Measurements from ENCODE around the gene EXOC3L4.

GRCh38 chr14:103130017-103130764 is 35.7 kb downstream of the EXOC3L4 start:
- no peak for TF ChIP-seq CTCF (optimal IDR thresholded peaks at IDR 0.05 in 1 of 3, IDR thresholded peaks at IDR 0.05 in 1 of 3, conservative IDR thresholded peaks at IDR 0.05 in 1 of 3; ENCODE audit: extremely low read depth in 1 of 3, insufficient read depth in 2 of 3, low read length in 3 of 3)
- no peak for TF ChIP-seq EZH2 (IDR thresholded peaks at IDR 0.05; ENCODE audit: low read length)
